Activated T-helper 17 cell treated with anti-CD3 and anti-CD28 coated beads, Interleukin-2, amount 50 U/mL, for 72 hours (primary cell): ENCODE measurements around the gene SCN9A. TPM values are rescaled to one million over a fixed set of nuclear protein-coding genes. Genes with fewer than 3 reads are reported as not detected.
"Not testable (repeated sequence)": the region's sequence is repeated elsewhere in the genome, so short reads cannot be mapped to it uniquely, and the experiment has no call there.

Experiments used
- ATAC-seq: fragments of 150-1000 bp; cut with Tn5 transposase; replicated peaks from 2 replicates; pipeline ENCODE4 v1.10.0; 2021; ENCODE audit warnings: mild to moderate bottlenecking, moderate library complexity
- H3K27ac Mint-ChIP-seq: one replicate; pipeline ENCODE4 v1.8.0; 2022; ENCODE audit warnings: mixed read lengths
- H3K27me3 Mint-ChIP-seq: one replicate; pipeline ENCODE4 v1.8.0; 2022; ENCODE audit warnings: mixed read lengths
- H3K36me3 Mint-ChIP-seq: one replicate; pipeline ENCODE4 v1.8.0; 2022; ENCODE audit warnings: low read depth, mild to moderate bottlenecking, mixed read lengths
- H3K4me1 Mint-ChIP-seq: one replicate; pipeline ENCODE4 v1.8.0; 2022; ENCODE audit warnings: mixed read lengths
- H3K4me3 Mint-ChIP-seq: one replicate; pipeline ENCODE4 v1.8.0; 2022; ENCODE audit warnings: mild to moderate bottlenecking, mixed read lengths
- H3K9me3 Mint-ChIP-seq: one replicate; pipeline ENCODE4 v1.8.0; 2022; ENCODE audit warnings: mixed read lengths
- total RNA-seq, 2 donors: library from RNA; stranded (reverse); gene quantifications; one replicate each; pipeline ENCODE4 v1.2.3, GENCODE V29; 2022

The SCN9A gene
- total RNA-seq, 2 donors from 2014 or later: not detected

DNA sequence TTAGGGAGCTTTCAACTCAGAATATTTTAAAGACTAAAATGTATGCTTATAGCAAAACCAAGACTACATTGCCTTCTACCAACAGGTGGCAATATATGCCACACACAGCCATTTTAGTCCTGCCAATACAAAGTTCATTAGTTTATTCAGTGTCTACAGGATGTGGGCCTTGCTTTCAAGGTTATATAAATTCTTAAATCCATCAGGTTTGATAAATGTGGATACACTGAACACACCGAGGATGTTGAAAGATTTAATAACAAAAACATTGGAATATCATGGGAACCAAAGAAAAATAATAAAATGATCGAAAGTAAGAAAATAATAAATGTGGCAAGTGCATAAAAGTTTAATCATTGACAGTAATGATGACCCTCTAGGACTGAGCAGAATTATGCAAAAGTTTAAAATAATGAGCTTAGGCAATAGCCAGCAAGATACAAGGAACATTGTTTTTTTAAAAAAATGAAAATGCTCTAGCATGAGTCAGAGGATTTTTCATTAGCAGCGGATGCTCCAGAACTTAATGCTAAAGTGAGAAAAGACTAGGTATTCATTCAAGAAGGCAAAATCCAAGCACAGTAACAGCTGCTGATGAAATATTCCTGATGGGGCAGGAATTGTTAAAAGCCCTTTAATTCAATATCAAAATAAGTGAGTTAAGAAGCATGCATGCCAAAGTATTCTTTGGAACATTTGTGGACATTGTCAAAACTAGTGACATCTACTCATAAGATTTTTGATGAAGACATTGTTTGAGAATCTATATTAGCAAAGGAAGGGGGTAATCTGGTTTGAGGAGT lies 14.2 kb downstream of the SCN9A start:
- Mint-ChIP-seq H3K27me3 (no peaks in the 10 kb centered on the region), H3K9me3 (no peaks in the 10 kb centered on the region), H3K4me1 (no peaks in the 10 kb centered on the region), H3K4me3 (no peak overlapping the region), H3K27ac (no peak overlapping the region), H3K36me3 (no peaks in the 10 kb centered on the region)
- ATAC-seq: no peak

DNA sequence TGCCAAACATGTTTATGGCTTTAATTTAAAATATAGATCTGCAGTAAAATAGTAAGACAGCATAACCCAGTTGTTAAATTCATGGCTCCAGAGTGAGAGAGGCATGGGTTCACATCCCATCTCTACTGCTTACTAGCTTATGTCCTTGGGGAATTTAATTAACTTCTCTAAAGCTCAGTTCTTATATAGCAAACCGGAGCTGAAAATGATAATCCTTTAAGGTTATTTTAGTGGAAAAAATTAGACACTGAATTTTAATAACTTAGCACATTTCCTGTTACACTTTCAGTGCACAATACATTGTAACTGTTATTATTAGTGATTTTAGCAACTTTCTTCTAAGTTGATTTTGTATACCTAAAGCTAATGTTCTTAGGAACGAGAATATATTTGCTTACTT lies 14.8 kb downstream of the SCN9A start:
- Mint-ChIP-seq H3K36me3 (no peaks in the 10 kb centered on the region), H3K27ac (no peak overlapping the region), H3K4me3 (no peak overlapping the region), H3K4me1 (no peaks in the 10 kb centered on the region), H3K27me3 (no peaks in the 10 kb centered on the region), H3K9me3 (no peaks in the 10 kb centered on the region)
- no peak for ATAC-seq

DNA sequence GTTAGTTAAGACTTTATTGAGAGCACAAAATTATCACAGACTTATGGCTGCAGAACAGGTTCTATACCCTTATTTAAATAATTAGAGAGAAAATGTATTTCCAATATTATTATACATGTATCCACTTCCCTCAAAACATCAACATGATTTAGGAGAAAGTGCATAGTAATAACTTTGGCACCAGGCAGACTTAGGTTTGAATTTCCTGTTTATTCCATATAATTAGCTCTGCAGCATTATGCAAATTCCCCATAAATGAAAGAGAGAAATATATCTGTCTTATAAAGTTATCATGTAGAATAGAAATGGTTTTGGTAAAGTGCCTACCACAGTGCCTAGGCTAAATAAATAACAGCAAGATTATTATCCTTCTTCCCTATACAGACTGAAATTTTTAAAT lies 15.3 kb downstream of the SCN9A start:
- Mint-ChIP-seq H3K27ac (no peak overlapping the region), H3K27me3 (no peaks in the 10 kb centered on the region), H3K4me3 (no peak overlapping the region), H3K9me3 (no peaks in the 10 kb centered on the region), H3K36me3 (no peaks in the 10 kb centered on the region), H3K4me1 (no peaks in the 10 kb centered on the region)
- ATAC-seq: no peak

DNA sequence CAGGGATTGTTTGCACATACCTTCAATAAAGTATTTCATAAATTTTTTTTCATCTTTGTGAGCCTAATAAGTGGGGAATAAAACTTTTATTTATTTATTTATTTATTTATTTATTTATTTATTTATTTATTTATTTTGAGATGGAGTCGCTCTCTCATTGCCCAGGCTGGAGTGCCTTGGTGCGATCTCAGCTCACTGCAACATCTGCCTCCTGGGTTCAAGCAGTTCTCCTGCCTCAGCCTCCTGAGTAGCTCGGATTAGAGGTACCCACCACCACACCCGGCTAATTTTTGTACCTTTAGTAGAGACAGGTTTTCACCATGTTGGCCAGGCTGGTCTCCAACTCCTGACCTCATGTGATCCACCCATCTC lies 17.8 kb downstream of the SCN9A start:
- not testable (repeated sequence) for H3K4me3 Mint-ChIP-seq, H3K27me3 Mint-ChIP-seq, H3K27ac Mint-ChIP-seq, H3K36me3 Mint-ChIP-seq, H3K9me3 Mint-ChIP-seq, ATAC-seq, H3K4me1 Mint-ChIP-seq

DNA sequence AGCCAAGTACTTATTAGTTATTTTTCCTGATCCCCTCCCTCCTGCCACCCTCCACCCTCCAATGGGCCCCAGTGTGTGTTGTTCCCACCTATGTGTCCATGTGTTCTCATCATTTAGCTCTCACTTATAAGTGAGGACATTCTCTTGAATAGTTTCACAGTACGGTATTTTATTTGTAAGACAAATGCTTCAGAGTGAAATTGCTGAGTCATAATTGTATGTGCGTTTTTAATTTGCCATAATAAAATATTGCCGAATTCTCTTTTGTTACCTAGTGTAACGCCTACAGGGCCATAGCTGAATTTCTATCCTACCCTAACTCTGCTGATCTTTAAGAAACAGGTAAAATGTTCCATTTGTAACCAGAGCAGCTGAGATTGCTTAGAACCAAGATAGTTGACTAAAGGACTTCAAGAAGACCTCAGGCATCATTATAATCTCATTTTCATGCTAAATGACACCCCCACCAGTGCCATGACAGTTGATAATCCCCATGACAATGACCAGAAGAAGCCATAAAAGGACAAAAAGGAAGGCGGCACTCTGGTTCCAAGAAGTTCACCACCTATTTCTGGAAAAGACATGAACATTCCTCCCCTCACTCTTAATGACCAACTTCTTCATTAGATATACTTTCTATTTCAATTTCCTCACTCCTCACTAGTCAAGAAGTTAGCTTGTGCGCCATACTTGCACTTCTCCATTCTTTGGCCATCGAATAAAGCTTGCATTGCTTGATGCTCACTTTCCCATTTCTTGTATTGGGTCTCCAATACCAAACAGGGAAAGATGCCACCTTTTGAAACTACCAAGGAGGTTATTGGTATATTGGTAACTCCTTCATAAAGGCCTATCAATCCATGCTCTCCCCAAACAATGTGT lies 18.4 kb downstream of the SCN9A start:
- no peak for ATAC-seq
- H3K4me3 Mint-ChIP-seq: no peak overlapping the region
- H3K27ac Mint-ChIP-seq: no peak overlapping the region
- no peaks in the 10 kb centered on the region for H3K9me3 Mint-ChIP-seq
- H3K36me3 Mint-ChIP-seq: no peaks in the 10 kb centered on the region
- H3K4me1 Mint-ChIP-seq: no peaks in the 10 kb centered on the region
- H3K27me3 Mint-ChIP-seq: no peaks in the 10 kb centered on the region

DNA sequence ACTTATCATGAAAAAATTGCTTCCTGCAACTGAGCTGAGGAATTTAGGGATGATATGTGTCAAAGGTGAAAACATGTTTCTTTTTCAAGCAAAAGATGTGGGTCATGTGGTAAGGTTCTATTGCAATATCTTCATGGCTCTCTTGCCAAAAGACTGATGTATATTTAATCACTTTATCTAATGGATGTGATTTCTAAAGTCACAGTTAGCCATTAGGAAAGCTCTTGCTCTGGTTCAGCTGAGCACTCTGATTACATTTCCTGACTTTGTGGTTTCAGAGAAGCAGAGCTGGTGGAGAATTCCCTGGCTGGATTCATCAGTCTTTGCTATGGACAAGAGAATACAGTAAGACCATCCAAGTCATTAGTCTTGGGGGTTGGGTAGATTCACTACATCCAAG lies 24.4 kb downstream of the SCN9A start:
- no peak overlapping the region for H3K27ac Mint-ChIP-seq
- H3K9me3 Mint-ChIP-seq: peaks cover 3% of the 10 kb centered on the region

DNA sequence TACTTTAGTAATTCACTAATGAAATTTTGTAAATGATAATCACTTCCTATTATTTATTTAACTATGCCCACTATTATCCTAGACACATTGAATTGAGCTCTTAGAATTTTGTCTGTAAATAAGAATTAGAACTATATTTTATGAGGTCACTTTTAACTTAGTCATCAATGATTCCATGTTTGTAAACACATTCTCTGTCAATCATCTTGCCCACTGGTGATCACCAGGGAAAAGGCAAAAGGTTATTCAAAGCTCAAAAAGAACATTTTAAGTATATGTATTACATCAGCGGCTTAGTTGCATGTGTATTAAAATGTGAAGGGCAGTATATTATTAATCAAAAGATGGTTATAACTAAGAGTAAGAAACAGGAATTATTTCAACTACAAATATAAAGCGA lies 25.2 kb downstream of the SCN9A start:
- Mint-ChIP-seq H3K9me3 (peaks cover 3% of the 10 kb centered on the region), H3K27ac (no peak overlapping the region), H3K36me3 (no peaks in the 10 kb centered on the region), H3K4me3 (no peak overlapping the region), H3K27me3 (no peaks in the 10 kb centered on the region), H3K4me1 (no peaks in the 10 kb centered on the region)
- ATAC-seq: no peak

More for the DNA sequence above, 24.4 kb downstream of the SCN9A start:
- no peaks in the 10 kb centered on the region for H3K36me3 Mint-ChIP-seq
- no peaks in the 10 kb centered on the region for H3K27me3 Mint-ChIP-seq
- no peaks in the 10 kb centered on the region for H3K4me1 Mint-ChIP-seq
- ATAC-seq: no peak
- no peak overlapping the region for H3K4me3 Mint-ChIP-seq

DNA sequence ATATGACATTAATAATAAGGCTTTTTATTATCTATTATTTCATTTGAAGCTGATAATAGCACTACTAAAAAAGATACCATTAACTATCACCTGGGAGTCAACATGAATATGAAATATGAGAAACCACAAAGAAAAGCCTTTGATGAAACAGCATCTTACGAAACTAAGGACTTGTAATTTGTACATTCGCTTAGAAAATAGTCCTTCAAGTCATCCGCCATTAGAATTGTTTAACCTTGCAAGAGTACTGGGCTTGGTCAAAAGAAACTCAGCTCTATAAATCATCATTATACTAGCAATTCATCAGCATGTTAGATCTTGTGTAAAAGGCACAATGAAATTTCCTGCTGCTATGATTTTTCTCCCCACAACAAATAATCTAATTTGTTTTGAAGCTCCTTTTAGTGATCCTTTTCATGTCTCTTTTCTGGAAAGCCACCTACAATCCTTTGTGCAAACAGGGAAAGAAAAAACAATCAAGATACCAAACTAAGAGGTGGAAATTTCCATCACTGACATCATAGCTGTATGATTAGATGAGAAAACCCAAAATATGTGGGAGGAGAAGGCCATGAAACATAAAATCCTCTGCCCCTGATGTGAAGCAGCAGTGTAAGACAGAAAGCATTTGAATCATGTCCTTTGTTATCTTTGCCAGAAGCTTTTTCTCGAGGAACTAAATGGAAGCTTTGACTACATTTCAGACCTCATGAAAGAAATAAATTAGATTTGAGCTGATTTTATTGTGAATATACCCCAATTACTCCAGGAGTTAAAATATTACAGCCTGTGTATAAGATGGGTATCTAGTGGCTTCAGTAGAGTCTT lies 31.2 kb downstream of the SCN9A start:
- Mint-ChIP-seq H3K27me3 (no peaks in the 10 kb centered on the region), H3K36me3 (no peaks in the 10 kb centered on the region), H3K4me1 (no peaks in the 10 kb centered on the region), H3K27ac (no peak overlapping the region), H3K4me3 (no peak overlapping the region), H3K9me3 (peaks cover 3% of the 10 kb centered on the region)
- no peak for ATAC-seq

DNA sequence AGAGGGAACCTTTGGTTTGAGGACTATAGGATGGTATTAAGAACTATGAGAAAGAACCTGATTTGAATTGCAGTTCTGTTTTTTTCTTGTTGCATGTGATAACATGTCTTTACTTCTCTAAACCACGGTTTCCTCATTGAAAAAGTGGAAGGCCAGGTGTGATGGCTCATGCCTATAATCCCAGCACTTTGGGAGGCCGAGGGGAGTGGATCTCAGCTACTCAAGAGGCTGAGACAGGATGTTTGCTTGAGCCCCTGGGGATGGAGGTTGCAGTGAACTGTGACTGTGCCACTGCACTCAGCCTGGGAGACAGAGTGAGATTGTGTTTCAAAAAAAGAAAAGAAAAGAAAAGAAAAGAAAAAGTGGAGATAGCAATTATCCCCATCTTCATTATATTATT lies 32.3 kb downstream of the SCN9A start:
- Mint-ChIP-seq H3K36me3 (no peaks in the 10 kb centered on the region), H3K27ac (no peak overlapping the region), H3K27me3 (no peaks in the 10 kb centered on the region), H3K9me3 (no peaks in the 10 kb centered on the region), H3K4me1 (no peaks in the 10 kb centered on the region), H3K4me3 (no peak overlapping the region)
- no peak for ATAC-seq

DNA sequence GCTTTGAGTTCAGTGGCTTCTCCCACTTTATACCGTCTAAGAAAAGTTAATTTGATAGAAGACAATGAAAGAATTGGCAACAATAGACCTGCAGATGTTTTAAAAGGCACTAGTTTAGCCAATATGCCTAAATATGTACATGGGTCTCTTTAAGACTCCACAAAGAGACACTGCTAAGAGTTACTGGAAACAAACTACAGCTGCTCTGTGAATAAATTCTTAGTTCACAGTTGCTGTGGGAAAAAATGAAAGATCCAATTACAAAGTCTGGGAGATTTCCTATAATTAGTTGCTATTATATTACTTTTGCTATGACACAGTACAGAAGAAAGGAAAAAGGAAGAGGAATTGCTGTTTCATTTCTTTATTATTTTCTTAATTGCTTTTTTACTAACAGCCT lies 34.3 kb downstream of the SCN9A start:
- H3K9me3 Mint-ChIP-seq: no peaks in the 10 kb centered on the region
- H3K27me3 Mint-ChIP-seq: no peaks in the 10 kb centered on the region
- H3K4me1 Mint-ChIP-seq: no peaks in the 10 kb centered on the region
- ATAC-seq: no peak
- H3K36me3 Mint-ChIP-seq: no peaks in the 10 kb centered on the region
- no peak overlapping the region for H3K27ac Mint-ChIP-seq
- no peak overlapping the region for H3K4me3 Mint-ChIP-seq

DNA sequence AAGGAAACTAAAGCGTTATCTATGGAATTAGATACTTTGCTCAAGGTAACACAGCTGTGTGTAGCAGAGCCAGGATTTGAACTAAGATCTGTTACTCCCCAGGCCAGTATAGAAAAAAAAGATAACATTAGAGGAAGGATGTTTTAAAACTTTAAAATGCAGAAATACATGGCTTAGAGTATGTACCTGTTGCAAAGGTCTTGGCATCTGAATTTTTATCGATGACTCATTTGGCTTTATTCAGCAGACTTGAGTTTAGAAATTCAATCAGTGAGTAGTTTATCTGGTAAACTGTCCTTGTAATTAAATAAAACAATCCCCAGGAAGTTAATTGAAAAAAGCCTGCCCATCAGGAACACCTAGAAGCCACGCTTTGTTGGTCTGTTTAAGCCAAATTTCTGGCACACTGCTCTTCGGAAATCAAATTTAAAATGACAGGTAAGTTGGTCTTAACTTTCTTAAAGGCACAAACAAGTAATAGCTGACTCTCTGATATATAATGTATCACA lies 36.9 kb downstream of the SCN9A start:
- no peaks in the 10 kb centered on the region for H3K4me1 Mint-ChIP-seq
- H3K36me3 Mint-ChIP-seq: no peaks in the 10 kb centered on the region
- H3K4me3 Mint-ChIP-seq: no peak overlapping the region
- no peak overlapping the region for H3K27ac Mint-ChIP-seq
- H3K9me3 Mint-ChIP-seq: no peaks in the 10 kb centered on the region
- ATAC-seq: no peak
- no peaks in the 10 kb centered on the region for H3K27me3 Mint-ChIP-seq

DNA sequence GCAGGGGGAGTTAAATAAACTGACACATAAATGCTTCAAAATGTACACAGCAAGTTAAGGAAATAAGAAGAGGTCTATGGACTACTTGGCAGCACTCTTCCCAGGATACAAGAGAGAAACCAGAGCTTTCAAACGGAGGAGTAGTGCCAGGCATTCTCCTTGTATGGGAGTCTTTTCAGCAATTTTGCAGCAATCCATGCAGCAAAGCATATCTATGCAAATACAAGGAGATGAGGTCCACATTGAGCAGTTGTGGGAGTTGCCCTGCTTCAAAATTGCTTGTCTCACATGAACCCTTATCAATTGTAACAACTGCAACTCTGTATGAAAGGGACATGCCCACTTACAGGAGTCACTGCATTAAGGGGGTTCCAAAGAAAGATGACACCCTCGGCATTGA lies 37.8 kb downstream of the SCN9A start:
- H3K9me3 Mint-ChIP-seq: no peaks in the 10 kb centered on the region
- no peaks in the 10 kb centered on the region for H3K27me3 Mint-ChIP-seq
- H3K4me1 Mint-ChIP-seq: no peaks in the 10 kb centered on the region
- no peaks in the 10 kb centered on the region for H3K36me3 Mint-ChIP-seq
- no peak overlapping the region for H3K4me3 Mint-ChIP-seq
- no peak for ATAC-seq
- no peak overlapping the region for H3K27ac Mint-ChIP-seq

DNA sequence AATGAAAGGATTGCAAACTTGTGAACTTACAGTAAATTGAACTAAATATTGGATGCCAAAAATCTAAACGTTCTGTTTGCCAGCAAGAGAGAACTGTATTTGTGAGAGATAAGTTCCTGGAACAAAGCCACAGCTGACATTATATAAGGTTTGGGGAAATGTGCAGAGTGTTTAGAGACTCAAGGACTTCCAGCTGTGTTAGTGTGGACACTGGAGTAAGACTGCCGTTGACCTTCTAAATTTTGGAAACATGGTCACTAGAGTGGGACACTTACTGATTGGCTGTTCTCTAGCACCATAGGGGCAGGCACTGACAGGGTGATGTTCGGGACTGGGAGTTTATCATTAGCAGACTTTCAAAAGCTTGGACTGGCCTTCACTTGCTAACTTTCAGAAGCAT lies 40.5 kb downstream of the SCN9A start:
- no peaks in the 10 kb centered on the region for H3K4me1 Mint-ChIP-seq
- H3K27me3 Mint-ChIP-seq: no peaks in the 10 kb centered on the region
- H3K4me3 Mint-ChIP-seq: no peak overlapping the region
- H3K9me3 Mint-ChIP-seq: no peaks in the 10 kb centered on the region
- H3K36me3 Mint-ChIP-seq: no peaks in the 10 kb centered on the region
- H3K27ac Mint-ChIP-seq: no peak overlapping the region
- ATAC-seq: no peak

DNA sequence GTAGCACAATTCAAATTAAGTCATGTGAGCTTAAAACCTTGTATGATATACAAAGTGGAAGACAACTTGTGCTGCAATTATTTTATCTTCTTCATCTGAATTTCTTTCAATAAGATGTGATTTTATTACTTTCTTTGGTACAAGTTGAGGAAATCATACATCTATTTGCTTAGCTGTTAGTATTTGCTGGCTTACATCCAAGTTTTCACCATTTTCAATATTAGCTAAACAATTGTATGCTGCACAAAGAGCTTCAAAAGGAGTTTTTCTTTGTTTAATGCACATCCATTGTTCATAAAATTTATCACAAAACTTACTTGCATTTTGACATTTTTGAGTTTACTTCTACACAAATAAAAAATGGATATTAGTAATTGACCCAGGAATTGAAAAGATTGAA lies 40.9 kb downstream of the SCN9A start:
- Mint-ChIP-seq H3K4me1 (no peaks in the 10 kb centered on the region), H3K9me3 (no peaks in the 10 kb centered on the region), H3K27ac (no peak overlapping the region), H3K27me3 (no peaks in the 10 kb centered on the region), H3K4me3 (no peak overlapping the region), H3K36me3 (no peaks in the 10 kb centered on the region)
- no peak for ATAC-seq
